Caco-2 (cell line): ENCODE results near the gene ZNF778. TPM values are rescaled to one million over a fixed set of nuclear protein-coding genes. Genes with fewer than 3 reads are reported as not detected.

Source experiments
- BruUV-seq: library from RNA; stranded (reverse); fragments of 400-500 nt; replicated peaks from 2 replicates; lab custom pipeline; 2021; lab: Mats Ljungman, UMichigan
- CTCF ChIA-PET: fragments of 300-600 bp; sonication (Branson Sonifier 250); formaldehyde crosslinking; loops from one replicate; lab custom pipeline; 2022; ENCODE audit warnings: antibody characterized with exemption; lab: Charles Lee
- POLR2A ChIA-PET: fragments of 300-600 bp; sonication (Branson Sonifier 250); formaldehyde crosslinking; loops from one replicate; lab custom pipeline; 2022; ENCODE audit warnings: antibody characterized with exemption; lab: Charles Lee
- DNase-seq, 2 experiments: peaks; one replicate each; pipeline versions ENCODE4 v3.0.0 to v3.0.0-alpha.2; 2020 to 2022
- H3K27me3 ChIP-seq: replicated peaks from 2 replicates; pipeline ENCODE4 v1.6.0; 2011; ENCODE audit warnings: low read length; ENCODE audit not compliant: control insufficient read depth, insufficient read depth
- H3K36me3 ChIP-seq: 2 replicates; pipeline ENCODE4 v1.5.1; 2011; ENCODE audit warnings: low read length; ENCODE audit not compliant: control insufficient read depth, insufficient read depth
- H3K4me1 ChIP-seq: fragments of 250-450 bp; sonication (Bioruptor Pico); 2 replicates; pipeline ENCODE4 v1.5.1; 2020; ENCODE audit warnings: mild to moderate bottlenecking
- H3K4me3 ChIP-seq: 2 replicates; pipeline ENCODE4 v1.5.1; 2011; ENCODE audit warnings: low read depth, mild to moderate bottlenecking, control low read depth, low read length
- H3K9me3 ChIP-seq: fragments of 250-450 bp; sonication (Bioruptor Pico); 2 replicates; pipeline ENCODE4 v1.5.1; 2020; ENCODE audit warnings: mild to moderate bottlenecking, moderate library complexity
- H3K27ac Mint-ChIP-seq: one replicate; pipeline ENCODE4 v1.8.0; 2022; ENCODE audit warnings: mixed read lengths; ENCODE audit not compliant: unreplicated experiment
- H3K27me3 Mint-ChIP-seq: one replicate; pipeline ENCODE4 v1.8.0; 2022; ENCODE audit warnings: mixed read lengths; ENCODE audit not compliant: insufficient read depth, unreplicated experiment
- H3K36me3 Mint-ChIP-seq: one replicate; pipeline ENCODE4 v1.8.0; 2022; ENCODE audit warnings: mild to moderate bottlenecking, mixed read lengths; ENCODE audit not compliant: insufficient read depth, unreplicated experiment
- H3K4me1 Mint-ChIP-seq: one replicate; pipeline ENCODE4 v1.8.0; 2022; ENCODE audit warnings: low read depth, mixed read lengths; ENCODE audit not compliant: unreplicated experiment
- H3K4me3 Mint-ChIP-seq: one replicate; pipeline ENCODE4 v1.8.0; 2022; ENCODE audit warnings: mild to moderate bottlenecking, moderate library complexity, mixed read lengths; ENCODE audit not compliant: unreplicated experiment
- H3K9me3 Mint-ChIP-seq: one replicate; pipeline ENCODE4 v1.8.0; 2022; ENCODE audit warnings: mixed read lengths; ENCODE audit not compliant: unreplicated experiment
- intact Hi-C: fragments of 100-400 bp; cut with micrococcal nuclease; formaldehyde crosslinking; loops from one replicate; pipeline ENCODE4 v1.10.0; 2022; ENCODE audit not compliant: unreplicated experiment
- total RNA-seq: library from RNA; stranded (reverse); gene quantifications from 2 replicates; pipeline ENCODE4 v1.2.3, GENCODE V29; 2022
- TF ChIP-seq, protein P1 (sequence below), 2 experiments: fragments of 200-600 bp in 1 of 2; IDR thresholded peaks; 1 replicate in 1 of 2; 2 replicates in 1 of 2; pipeline versions ENCODE4 v1.5.1 to v1.8.0; 2011 to 2022; ENCODE audit warnings: antibody characterized with exemption in 1 of 2, control low read depth in 1 of 2, inconsistent platforms in 1 of 2, low read depth in 1 of 2, low read length in 1 of 2, mild to moderate bottlenecking in 1 of 2, moderate library complexity in 1 of 2; ENCODE audit not compliant: insufficient read depth in 1 of 2, severe bottlenecking in 1 of 2, unreplicated experiment in 1 of 2

ZNF778 gene
- total RNA-seq, 1 experiment from 2014 or later, result 18.1 TPM

DNA sequence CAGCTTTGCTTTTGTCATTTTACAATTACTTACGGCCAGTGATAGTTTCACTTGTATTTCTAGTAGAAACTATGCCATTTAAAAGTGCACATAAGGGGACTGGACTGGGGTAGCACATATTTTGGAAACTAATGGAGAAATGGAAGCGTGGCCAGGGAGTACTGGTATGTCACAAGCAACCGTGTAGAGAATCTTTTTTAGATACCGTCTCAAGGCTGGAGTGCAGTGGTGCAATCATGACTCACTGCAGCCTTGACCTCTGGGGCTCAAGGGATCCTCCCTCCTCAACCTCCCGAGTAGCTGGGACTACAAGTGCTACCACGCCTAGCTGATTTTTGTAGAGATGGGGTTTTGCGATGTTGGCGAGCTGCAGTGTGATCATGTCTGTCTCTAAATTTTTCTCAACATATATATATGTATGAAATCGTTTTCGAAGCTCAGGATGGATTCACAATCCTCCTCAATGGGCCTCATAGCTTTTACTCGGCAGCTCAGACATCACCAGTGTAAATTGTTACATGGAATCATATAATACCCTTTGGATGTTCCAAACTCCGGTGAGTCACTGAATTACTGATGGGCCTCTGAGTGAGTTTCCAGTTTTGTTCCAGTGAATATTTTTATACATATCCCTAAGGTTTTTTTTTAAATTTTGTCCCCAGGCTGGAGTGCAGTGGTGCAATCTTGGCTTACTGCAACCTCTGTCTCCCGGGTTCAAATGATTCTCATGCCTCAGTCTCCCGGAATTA lies 51.7 kb downstream of the ZNF778 start:
- no peak for DNase-seq
- Histone ChIP-seq H3K36me3 (peaks cover 8% of the 10 kb centered on the region), H3K4me1 (no peaks in the 10 kb centered on the region), H3K27me3 (no peaks in the 10 kb centered on the region), H3K9me3 (no peaks in the 10 kb centered on the region), H3K4me3 (no peak overlapping the region)
- H3K27ac Mint-ChIP-seq, result no peak overlapping the region
- intact Hi-C loops, result no loop called here
- H3K4me1 Mint-ChIP-seq, result no peaks in the 10 kb centered on the region
- POLR2A ChIA-PET, result no interaction called here
- H3K9me3 Mint-ChIP-seq, result no peaks in the 10 kb centered on the region
- no TSS peak for BruUV-seq
- H3K27me3 Mint-ChIP-seq, result no peaks in the 10 kb centered on the region
- TF ChIP-seq, protein P1, sequence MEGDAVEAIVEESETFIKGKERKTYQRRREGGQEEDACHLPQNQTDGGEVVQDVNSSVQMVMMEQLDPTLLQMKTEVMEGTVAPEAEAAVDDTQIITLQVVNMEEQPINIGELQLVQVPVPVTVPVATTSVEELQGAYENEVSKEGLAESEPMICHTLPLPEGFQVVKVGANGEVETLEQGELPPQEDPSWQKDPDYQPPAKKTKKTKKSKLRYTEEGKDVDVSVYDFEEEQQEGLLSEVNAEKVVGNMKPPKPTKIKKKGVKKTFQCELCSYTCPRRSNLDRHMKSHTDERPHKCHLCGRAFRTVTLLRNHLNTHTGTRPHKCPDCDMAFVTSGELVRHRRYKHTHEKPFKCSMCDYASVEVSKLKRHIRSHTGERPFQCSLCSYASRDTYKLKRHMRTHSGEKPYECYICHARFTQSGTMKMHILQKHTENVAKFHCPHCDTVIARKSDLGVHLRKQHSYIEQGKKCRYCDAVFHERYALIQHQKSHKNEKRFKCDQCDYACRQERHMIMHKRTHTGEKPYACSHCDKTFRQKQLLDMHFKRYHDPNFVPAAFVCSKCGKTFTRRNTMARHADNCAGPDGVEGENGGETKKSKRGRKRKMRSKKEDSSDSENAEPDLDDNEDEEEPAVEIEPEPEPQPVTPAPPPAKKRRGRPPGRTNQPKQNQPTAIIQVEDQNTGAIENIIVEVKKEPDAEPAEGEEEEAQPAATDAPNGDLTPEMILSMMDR (IDR thresholded peaks at IDR 0.05; ENCODE audit: insufficient read depth in 1 of 2, low read depth in 1 of 2, low read length in 1 of 2, severe bottlenecking in 1 of 2, unreplicated experiment in 1 of 2), result no peak
- CTCF ChIA-PET, result interaction anchor here (0.6 to 1.2 kb wide), 2 partner anchors 160 to 239 kb away, joined by 3 to 4 read pairs; partner anchors contain the start of gene SPG7
- peaks cover 90% of the 10 kb centered on the region for H3K36me3 Mint-ChIP-seq
- no peak overlapping the region for H3K4me3 Mint-ChIP-seq

DNA sequence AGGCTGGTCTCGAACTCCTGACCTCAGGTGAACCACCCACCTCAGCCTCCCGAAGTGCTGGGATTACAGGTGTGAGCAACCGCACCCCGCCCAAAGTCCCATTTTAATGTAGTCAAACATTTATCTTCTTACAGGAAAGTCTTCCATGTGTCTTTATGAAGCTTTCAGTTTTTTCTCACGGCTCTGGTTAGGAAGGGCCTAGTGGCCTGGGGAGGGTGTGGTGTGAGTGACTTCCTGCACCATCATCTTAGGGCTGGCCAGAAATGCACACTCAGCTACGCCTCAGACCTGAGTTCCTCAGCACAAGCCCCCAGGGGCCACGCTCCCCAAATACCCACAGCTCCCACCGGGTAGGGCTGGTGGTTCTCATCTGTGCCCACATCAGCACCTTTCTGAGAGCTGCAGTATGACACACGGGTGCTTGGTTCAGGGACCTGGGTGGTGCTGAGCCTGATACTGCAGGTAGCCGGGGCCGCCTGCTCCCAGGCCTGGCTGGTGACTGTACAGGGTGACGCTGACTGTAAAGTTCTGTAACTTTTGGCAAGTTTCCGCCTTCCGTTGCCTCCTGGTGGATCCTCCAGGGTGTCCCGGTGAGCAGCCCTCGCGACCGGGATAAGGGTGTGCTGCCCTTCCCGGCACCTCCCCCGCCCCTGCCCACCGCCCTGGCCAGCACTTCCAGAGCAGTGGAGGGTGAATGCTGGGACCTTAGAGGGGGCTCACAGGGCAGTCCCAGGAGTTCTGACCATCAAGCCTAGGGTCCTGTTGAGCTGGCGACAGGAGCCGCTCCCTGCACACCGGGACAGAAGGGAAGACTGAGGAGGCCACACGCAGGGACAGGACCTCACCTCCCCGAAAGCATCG lies 52.5 kb downstream of the ZNF778 start:
- intact Hi-C loops, result no loop called here
- peaks cover 10% of the 10 kb centered on the region for H3K36me3 ChIP-seq
- H3K36me3 Mint-ChIP-seq, result peaks cover 90% of the 10 kb centered on the region

More for the DNA sequence above, 52.5 kb downstream of the ZNF778 start:
- CTCF ChIA-PET, result no interaction called here
- no TSS peak for BruUV-seq
- H3K4me3 Mint-ChIP-seq, result no peak overlapping the region
- Histone ChIP-seq H3K4me3 (no peak overlapping the region), H3K27me3 (no peaks in the 10 kb centered on the region), H3K9me3 (no peaks in the 10 kb centered on the region), H3K4me1 (no peaks in the 10 kb centered on the region)
- H3K9me3 Mint-ChIP-seq, result no peaks in the 10 kb centered on the region
- TF ChIP-seq, protein P1 (IDR thresholded peaks at IDR 0.05; ENCODE audit: insufficient read depth in 1 of 2, low read depth in 1 of 2, low read length in 1 of 2, severe bottlenecking in 1 of 2, unreplicated experiment in 1 of 2), result no peak
- DNase-seq, result no peak
- no peak overlapping the region for H3K27ac Mint-ChIP-seq
- H3K27me3 Mint-ChIP-seq, result no peaks in the 10 kb centered on the region
- H3K4me1 Mint-ChIP-seq, result no peaks in the 10 kb centered on the region
- POLR2A ChIA-PET, result no interaction called here
